HEK293 (cell line): ENCODE data around the gene HMGB1.

Experiments
- CTCF ChIA-PET: fragments of 350-600 bp; formaldehyde crosslinking; extraction: SDS; loops from one replicate; lab custom pipeline; 2021; ENCODE audit warnings: antibody characterized with exemption; lab: Yijun Ruan, JAX
- POLR2A ChIA-PET: fragments of 300-600 bp; formaldehyde crosslinking; extraction: SDS; loops from one replicate; lab custom pipeline; 2020; ENCODE audit warnings: antibody characterized with exemption, inconsistent platforms; lab: Yijun Ruan, JAX
- H3K27ac ChIP-seq: fragments of 200-500 bp; sonication (Bioruptor generic); 2 replicates; pipeline ENCODE4 v1.5.1; 2014; ENCODE audit warnings: low read depth, low read length, control low read depth, inconsistent platforms; ENCODE audit errors: extremely low read depth
- H3K36me3 ChIP-seq, 2 experiments: fragments of 200-500 bp in 1 of 2; sonication (Bioruptor generic) in 1 of 2; 1 replicate in 1 of 2; 2 replicates in 1 of 2; pipeline ENCODE4 v1.5.1; 2014 to 2017; ENCODE audit warnings: inconsistent platforms in 2 of 2, low read length in 2 of 2; ENCODE audit not compliant: control insufficient read depth in 2 of 2, insufficient read depth in 1 of 2
- H3K4me1 ChIP-seq: fragments of 200-500 bp; sonication (Bioruptor generic); 2 replicates; pipeline ENCODE4 v1.5.1; 2014; ENCODE audit warnings: mild to moderate bottlenecking, low read length, inconsistent platforms; ENCODE audit not compliant: control insufficient read depth, insufficient read depth
- H3K4me3 ChIP-seq: 2 replicates; pipeline ENCODE4 v1.5.1; 2011; ENCODE audit warnings: low read depth, mild to moderate bottlenecking, control low read depth, low read length, moderate library complexity
- H3K9me3 ChIP-seq: fragments of 200-500 bp; sonication (Bioruptor generic); 2 replicates; pipeline ENCODE4 v1.5.1; 2014; ENCODE audit warnings: low read depth, low read length, inconsistent platforms; ENCODE audit not compliant: control insufficient read depth, insufficient read depth
- BCL11B ChIP-seq: fragments of 450-650 bp; formaldehyde crosslinking; IDR thresholded peaks from 2 replicates; pipeline ENCODE4 v1.5.1; 2016; ENCODE audit warnings: low read depth, missing biosample characterization, missing genetic modification characterization
- KLF1 ChIP-seq: fragments of 450-650 bp; formaldehyde crosslinking; IDR thresholded peaks from 2 replicates; pipeline ENCODE4 v1.5.1; 2016; ENCODE audit warnings: missing biosample characterization, missing genetic modification characterization
- KLF16 ChIP-seq: fragments of 450-650 bp; formaldehyde crosslinking; IDR thresholded peaks from 2 replicates; pipeline ENCODE4 v1.5.1; 2017; ENCODE audit warnings: missing biosample characterization, missing genetic modification characterization
- RBAK ChIP-seq: fragments of 450-650 bp; formaldehyde crosslinking; IDR thresholded peaks from 2 replicates; pipeline ENCODE4 v1.5.1; 2016; ENCODE audit warnings: missing biosample characterization, missing genetic modification characterization
- REPIN1 ChIP-seq: fragments of 450-650 bp; formaldehyde crosslinking; IDR thresholded peaks from 2 replicates; pipeline ENCODE4 v1.5.1; 2017; ENCODE audit warnings: missing biosample characterization, missing genetic modification characterization, low read depth
- SETDB1 ChIP-seq: IDR thresholded peaks from one replicate; pipeline ENCODE4 v1.6.1; 2017; ENCODE audit warnings: mild to moderate bottlenecking, low read length, moderate library complexity, mixed read lengths; ENCODE audit not compliant: insufficient read length
- ZBTB8A ChIP-seq: fragments of 450-650 bp; formaldehyde crosslinking; IDR thresholded peaks from 2 replicates; pipeline ENCODE4 v1.5.1; 2016; ENCODE audit warnings: missing biosample characterization, missing genetic modification characterization
- ZFHX2 ChIP-seq: fragments of 450-650 bp; formaldehyde crosslinking; conservative IDR thresholded peaks from 2 replicates; pipeline ENCODE4 v1.5.1; 2016; ENCODE audit warnings: missing biosample characterization, missing genetic modification characterization
- ZFP69B ChIP-seq: fragments of 450-650 bp; formaldehyde crosslinking; IDR thresholded peaks from 2 replicates; pipeline ENCODE4 v1.5.1; 2016; ENCODE audit warnings: missing biosample characterization, missing genetic modification characterization
- ZNF114 ChIP-seq: fragments of 450-650 bp; formaldehyde crosslinking; IDR thresholded peaks from 2 replicates; pipeline ENCODE4 v1.5.0; 2017; ENCODE audit warnings: missing biosample characterization, missing genetic modification characterization
- ZNF146 ChIP-seq: fragments of 450-650 bp; formaldehyde crosslinking; IDR thresholded peaks from 2 replicates; pipeline ENCODE4 v1.5.1; 2016; ENCODE audit warnings: missing biosample characterization, missing genetic modification characterization
- ZNF157 ChIP-seq: fragments of 450-650 bp; formaldehyde crosslinking; IDR thresholded peaks from 2 replicates; pipeline ENCODE4 v1.5.1; 2016; ENCODE audit warnings: missing biosample characterization, missing genetic modification characterization
- ZNF16 ChIP-seq: fragments of 450-650 bp; formaldehyde crosslinking; IDR thresholded peaks from 2 replicates; pipeline ENCODE4 v1.5.1; 2016; ENCODE audit warnings: low read depth, missing biosample characterization, missing genetic modification characterization
- ZNF174 ChIP-seq: fragments of 450-650 bp; formaldehyde crosslinking; IDR thresholded peaks from 2 replicates; pipeline ENCODE4 v1.5.0; 2017; ENCODE audit warnings: missing biosample characterization, mild to moderate bottlenecking, missing genetic modification characterization
- ZNF394 ChIP-seq: fragments of 450-650 bp; formaldehyde crosslinking; IDR thresholded peaks from 2 replicates; pipeline ENCODE4 v1.5.1; 2016; ENCODE audit warnings: missing biosample characterization, missing genetic modification characterization, mild to moderate bottlenecking, moderate library complexity, borderline replicate concordance
- ZNF426 ChIP-seq: fragments of 450-650 bp; formaldehyde crosslinking; IDR thresholded peaks from 2 replicates; pipeline ENCODE4 v1.5.1; 2017; ENCODE audit warnings: missing biosample characterization, missing genetic modification characterization, mild to moderate bottlenecking, inconsistent platforms, moderate library complexity
- ZNF529 ChIP-seq: fragments of 450-650 bp; formaldehyde crosslinking; IDR thresholded peaks from 2 replicates; pipeline ENCODE4 v1.5.1; 2017; ENCODE audit warnings: missing genetic modification characterization, missing biosample characterization; ENCODE audit not compliant: insufficient replicate concordance
- ZNF548 ChIP-seq: fragments of 450-650 bp; formaldehyde crosslinking; IDR thresholded peaks from 2 replicates; pipeline ENCODE4 v1.5.1; 2016; ENCODE audit warnings: missing biosample characterization, missing genetic modification characterization
- ZNF558 ChIP-seq: fragments of 450-650 bp; formaldehyde crosslinking; IDR thresholded peaks from 2 replicates; pipeline ENCODE4 v1.5.1; 2016; ENCODE audit warnings: missing biosample characterization, missing genetic modification characterization
- ZNF600 ChIP-seq: fragments of 450-650 bp; formaldehyde crosslinking; IDR thresholded peaks from 2 replicates; pipeline ENCODE4 v1.5.1; 2016; ENCODE audit warnings: missing biosample characterization, missing genetic modification characterization
- ZNF664 ChIP-seq: fragments of 450-650 bp; formaldehyde crosslinking; IDR thresholded peaks from 2 replicates; pipeline ENCODE4 v1.5.1; 2016; ENCODE audit warnings: missing biosample characterization, missing genetic modification characterization
- ZNF76 ChIP-seq: fragments of 450-650 bp; formaldehyde crosslinking; IDR thresholded peaks from 2 replicates; pipeline ENCODE4; 2016; ENCODE audit warnings: low read depth, missing biosample characterization, missing genetic modification characterization, borderline replicate concordance
- ZNF837 ChIP-seq: fragments of 450-650 bp; formaldehyde crosslinking; IDR thresholded peaks from 2 replicates; pipeline ENCODE4 v1.5.1; 2016; ENCODE audit warnings: missing biosample characterization, missing genetic modification characterization
- TF ChIP-seq, protein P1 (sequence below): IDR thresholded peaks from 2 replicates; pipeline ENCODE4 v1.6.1; 2011; ENCODE audit warnings: mild to moderate bottlenecking, low read depth, low read length, borderline replicate concordance
- TF ChIP-seq, protein P2 (sequence below): fragments of 450-650 bp; formaldehyde crosslinking; IDR thresholded peaks from 2 replicates; pipeline ENCODE4 v1.5.1; 2016; ENCODE audit warnings: missing biosample characterization, missing genetic modification characterization
- TF ChIP-seq, protein P3 (sequence below): fragments of 450-650 bp; formaldehyde crosslinking; IDR thresholded peaks from 2 replicates; pipeline ENCODE4 v1.5.1; 2016; ENCODE audit warnings: missing biosample characterization, missing genetic modification characterization
- TF ChIP-seq, protein P4 (sequence below): fragments of 450-650 bp; formaldehyde crosslinking; IDR thresholded peaks from 2 replicates; pipeline ENCODE4 v1.5.1; 2016; ENCODE audit warnings: missing biosample characterization, missing genetic modification characterization
- TF ChIP-seq, protein P5 (sequence below): fragments of 450-650 bp; formaldehyde crosslinking; IDR thresholded peaks from 2 replicates; pipeline ENCODE4 v1.5.1; 2016; ENCODE audit warnings: missing biosample characterization, missing genetic modification characterization

HMGB1 gene

DNA sequence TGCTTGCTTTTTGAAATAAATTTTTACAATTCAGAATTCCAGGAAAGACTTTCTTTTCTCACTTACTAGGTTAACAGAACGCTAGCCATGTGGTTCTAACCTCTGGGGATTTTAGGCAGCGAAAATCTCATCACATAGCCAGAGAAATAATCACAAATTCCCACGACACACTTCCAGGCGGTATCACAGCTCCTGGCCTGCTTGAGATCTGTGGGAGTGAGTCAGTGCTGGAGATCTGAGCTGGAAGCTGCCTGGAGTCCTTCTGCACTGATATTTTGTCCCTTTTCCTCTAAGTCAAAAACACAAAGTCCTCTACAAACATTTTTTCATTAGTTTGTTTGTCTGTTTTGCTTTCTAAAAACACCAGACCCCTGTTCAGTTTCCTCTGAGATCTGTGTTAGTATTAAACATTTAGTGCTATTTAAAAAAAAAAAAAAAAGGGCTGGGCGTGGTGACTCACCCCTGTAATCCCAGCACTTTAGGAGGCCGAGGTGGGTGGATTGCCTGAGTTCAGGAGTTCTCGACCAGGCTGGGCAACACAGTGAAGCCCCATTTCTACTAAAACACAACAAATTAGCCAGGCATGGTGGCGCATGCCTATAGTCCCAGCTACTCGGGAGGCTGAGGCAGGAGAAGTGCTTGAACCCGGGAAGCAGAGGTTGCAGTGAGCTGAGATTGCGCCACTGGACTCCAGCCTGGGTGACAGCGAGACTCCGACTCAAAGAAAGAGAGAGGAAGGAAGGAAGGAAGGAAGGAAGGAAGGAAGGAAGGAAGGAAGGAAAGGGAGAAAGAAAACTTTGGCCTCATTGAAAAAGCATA, 55.6 kb downstream of the HMGB1 start (continued):
- TF ChIP-seq KLF1 (tag by site-specific recombination): no peak
- TF ChIP-seq ZNF174 (tag by site-specific recombination): no peak
- TF ChIP-seq ZNF664 (tag by site-specific recombination): no peak
- TF ChIP-seq, protein P1, sequence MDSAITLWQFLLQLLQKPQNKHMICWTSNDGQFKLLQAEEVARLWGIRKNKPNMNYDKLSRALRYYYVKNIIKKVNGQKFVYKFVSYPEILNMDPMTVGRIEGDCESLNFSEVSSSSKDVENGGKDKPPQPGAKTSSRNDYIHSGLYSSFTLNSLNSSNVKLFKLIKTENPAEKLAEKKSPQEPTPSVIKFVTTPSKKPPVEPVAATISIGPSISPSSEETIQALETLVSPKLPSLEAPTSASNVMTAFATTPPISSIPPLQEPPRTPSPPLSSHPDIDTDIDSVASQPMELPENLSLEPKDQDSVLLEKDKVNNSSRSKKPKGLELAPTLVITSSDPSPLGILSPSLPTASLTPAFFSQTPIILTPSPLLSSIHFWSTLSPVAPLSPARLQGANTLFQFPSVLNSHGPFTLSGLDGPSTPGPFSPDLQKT: no peak
- TF ChIP-seq RBAK (tag by site-specific recombination): no peak

DNA sequence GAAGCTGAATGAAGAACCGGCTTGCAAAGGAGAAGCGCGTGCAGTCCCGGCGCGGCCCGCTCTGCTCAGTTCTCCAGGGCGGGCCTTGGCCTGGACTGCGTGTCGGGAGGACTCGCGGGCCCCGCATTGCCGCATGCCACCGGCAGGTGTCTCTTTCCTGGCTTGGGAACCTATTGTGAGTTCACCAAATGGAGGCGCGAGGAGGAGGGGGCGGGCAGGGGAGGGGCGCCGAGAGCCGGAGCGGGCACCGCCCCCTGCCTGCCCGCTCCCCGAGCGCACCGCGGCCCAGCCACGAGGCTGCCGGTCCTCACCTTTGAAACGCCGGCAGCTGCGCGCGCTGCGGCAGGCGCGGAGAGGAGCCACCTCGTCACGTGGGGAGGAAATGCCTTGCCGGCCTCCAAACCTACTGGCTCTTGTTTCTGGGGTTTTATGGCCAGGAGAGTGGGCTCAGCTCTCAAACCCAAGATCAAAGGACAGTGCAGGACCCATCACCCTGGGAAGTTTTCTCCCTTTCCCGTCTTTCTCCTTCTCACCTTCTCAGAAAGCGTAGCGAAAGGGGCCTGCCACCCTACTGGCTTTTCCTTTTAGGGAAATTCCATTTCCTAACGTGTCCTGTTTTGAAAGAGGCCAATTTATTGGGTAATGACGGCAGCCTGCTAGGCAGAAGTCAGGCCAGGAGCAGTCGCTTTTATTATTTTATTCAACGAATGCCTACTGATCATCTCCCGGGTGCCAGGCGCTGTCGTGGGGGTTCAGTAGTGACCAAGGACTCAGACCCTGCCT, 57.2 kb downstream of the HMGB1 start:
- Histone ChIP-seq H3K4me3 (no peak overlapping the region), H3K9me3 (no peaks in the 10 kb centered on the region), H3K36me3 (no peaks in the 10 kb centered on the region), H3K4me1 (no peaks in the 10 kb centered on the region), H3K27ac (no peak overlapping the region)
- CTCF ChIA-PET: interaction anchor here (0.9 to 1.5 kb wide), 3 partner anchors 13 to 127 kb away, joined by 3 read pairs; no protein-coding TSS in a partner anchor
- POLR2A ChIA-PET: interaction anchor here (1.6 kb wide), 1 partner anchor 14 kb away, joined by 4 read pairs; the partner anchor contains the start of gene UBE2L5
- TF ChIP-seq ZNF529 (tag by site-specific recombination) (no peak), BCL11B (tag by site-specific recombination) (no peak), ZNF394 (tag by site-specific recombination) (peak; percentile 76; the same call in 1 of the 2 replicates), ZNF426 (tag by site-specific recombination) (no peak), ZNF600 (tag by site-specific recombination) (peak; percentile 74), REPIN1 (tag by site-specific recombination) (no peak), ZNF146 (tag by site-specific recombination) (no peak), ZNF16 (tag by site-specific recombination) (no peak), ZFHX2 (tag by site-specific recombination) (no peak), ZNF157 (tag by site-specific recombination) (no peak), ZBTB8A (tag by site-specific recombination) (no peak), ZNF76 (tag by site-specific recombination) (peak; percentile 52; the same call in 1 of the 2 replicates), ZNF548 (tag by site-specific recombination) (no peak), KLF16 (tag by site-specific recombination) (no peak), ZFP69B (tag by site-specific recombination) (no peak), SETDB1 (no peak), ZNF558 (no peak), ZNF114 (tag by site-specific recombination) (no peak), ZNF837 (tag by site-specific recombination) (no peak)
- TF ChIP-seq, protein P2, sequence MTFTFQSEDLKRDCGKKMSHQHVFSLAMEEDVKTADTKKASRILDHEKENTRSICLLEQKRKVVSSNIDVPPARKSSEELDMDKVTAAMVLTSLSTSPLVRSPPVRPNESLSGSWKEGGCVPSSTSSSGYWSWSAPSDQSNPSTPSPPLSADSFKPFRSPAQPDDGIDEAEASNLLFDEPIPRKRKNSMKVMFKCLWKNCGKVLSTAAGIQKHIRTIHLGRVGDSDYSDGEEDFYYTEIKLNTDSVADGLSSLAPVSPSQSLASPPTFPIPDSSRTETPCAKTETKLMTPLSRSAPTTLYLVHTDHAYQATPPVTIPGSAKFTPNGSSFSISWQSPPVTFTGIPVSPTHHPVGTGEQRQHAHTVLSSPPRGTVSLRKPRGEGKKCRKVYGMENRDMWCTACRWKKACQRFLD: no peak
- TF ChIP-seq, protein P3, sequence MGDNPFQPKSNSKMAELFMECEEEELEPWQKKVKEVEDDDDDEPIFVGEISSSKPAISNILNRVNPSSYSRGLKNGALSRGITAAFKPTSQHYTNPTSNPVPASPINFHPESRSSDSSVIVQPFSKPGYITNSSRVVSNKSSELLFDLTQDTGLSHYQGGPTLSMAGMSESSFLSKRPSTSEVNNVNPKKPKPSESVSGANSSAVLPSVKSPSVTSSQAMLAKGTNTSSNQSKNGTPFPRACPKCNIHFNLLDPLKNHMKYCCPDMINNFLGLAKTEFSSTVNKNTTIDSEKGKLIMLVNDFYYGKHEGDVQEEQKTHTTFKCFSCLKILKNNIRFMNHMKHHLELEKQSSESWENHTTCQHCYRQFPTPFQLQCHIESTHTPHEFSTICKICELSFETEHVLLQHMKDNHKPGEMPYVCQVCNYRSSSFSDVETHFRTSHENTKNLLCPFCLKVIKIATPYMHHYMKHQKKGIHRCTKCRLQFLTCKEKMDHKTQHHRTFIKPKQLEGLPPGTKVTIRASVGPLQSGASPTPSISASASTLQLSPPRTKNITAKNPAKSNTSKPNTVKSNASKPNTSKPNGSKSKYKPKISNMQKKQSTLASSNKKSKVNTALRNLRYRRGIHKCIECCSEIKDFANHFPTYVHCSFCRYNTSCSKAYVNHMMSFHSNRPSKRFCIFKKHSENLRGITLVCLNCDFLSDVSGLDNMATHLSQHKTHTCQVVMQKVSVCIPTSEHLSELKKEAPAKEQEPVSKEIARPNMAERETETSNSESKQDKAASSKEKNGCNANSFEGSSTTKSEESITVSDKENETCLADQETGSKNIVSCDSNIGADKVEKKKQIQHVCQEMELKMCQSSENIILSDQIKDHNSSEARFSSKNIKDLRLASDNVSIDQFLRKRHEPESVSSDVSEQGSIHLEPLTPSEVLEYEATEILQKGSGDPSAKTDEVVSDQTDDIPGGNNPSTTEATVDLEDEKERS (tag by site-specific recombination): no peak
- TF ChIP-seq, protein P4, sequence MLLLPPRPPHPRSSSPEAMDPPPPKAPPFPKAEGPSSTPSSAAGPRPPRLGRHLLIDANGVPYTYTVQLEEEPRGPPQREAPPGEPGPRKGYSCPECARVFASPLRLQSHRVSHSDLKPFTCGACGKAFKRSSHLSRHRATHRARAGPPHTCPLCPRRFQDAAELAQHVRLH (tag by site-specific recombination): no peak
- TF ChIP-seq, protein P5, sequence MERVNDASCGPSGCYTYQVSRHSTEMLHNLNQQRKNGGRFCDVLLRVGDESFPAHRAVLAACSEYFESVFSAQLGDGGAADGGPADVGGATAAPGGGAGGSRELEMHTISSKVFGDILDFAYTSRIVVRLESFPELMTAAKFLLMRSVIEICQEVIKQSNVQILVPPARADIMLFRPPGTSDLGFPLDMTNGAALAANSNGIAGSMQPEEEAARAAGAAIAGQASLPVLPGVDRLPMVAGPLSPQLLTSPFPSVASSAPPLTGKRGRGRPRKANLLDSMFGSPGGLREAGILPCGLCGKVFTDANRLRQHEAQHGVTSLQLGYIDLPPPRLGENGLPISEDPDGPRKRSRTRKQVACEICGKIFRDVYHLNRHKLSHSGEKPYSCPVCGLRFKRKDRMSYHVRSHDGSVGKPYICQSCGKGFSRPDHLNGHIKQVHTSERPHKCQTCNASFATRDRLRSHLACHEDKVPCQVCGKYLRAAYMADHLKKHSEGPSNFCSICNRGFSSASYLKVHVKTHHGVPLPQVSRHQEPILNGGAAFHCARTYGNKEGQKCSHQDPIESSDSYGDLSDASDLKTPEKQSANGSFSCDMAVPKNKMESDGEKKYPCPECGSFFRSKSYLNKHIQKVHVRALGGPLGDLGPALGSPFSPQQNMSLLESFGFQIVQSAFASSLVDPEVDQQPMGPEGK (tag by site-specific recombination): no peak; the same call in 1 of the 2 replicates
